OCI-LY1 (cell line): ENCODE results near the gene HECTD2.

Experiments
- H2AFZ ChIP-seq: fragments of 200-600 bp; sonication (generic), shearing (Covaris generic); 2 replicates; pipeline ENCODE4 v1.6.0; 2014; ENCODE audit warnings: antibody characterized with exemption, mild to moderate bottlenecking, low read length
- H3F3A ChIP-seq: fragments of 200-600 bp; sonication (generic), shearing (Covaris generic); 2 replicates; pipeline ENCODE4 v1.6.0; 2014; ENCODE audit warnings: mild to moderate bottlenecking, antibody characterized with exemption, low read length, moderate library complexity; ENCODE audit not compliant: insufficient read depth
- H3K27ac ChIP-seq: fragments of 200-600 bp; sonication (generic); 2 replicates; pipeline ENCODE4 v1.5.1; 2014; ENCODE audit warnings: low read length, mixed run types, mild to moderate bottlenecking, low read depth; ENCODE audit not compliant: poor library complexity, severe bottlenecking
- H3K27me3 ChIP-seq: fragments of 200-600 bp; sonication (generic); 2 replicates; pipeline ENCODE4 v1.6.0; 2014; ENCODE audit warnings: antibody characterized with exemption, mild to moderate bottlenecking, low read length, moderate library complexity; ENCODE audit not compliant: insufficient read depth
- H3K36me3 ChIP-seq: fragments of 200-600 bp; sonication (generic); 2 replicates; pipeline ENCODE4 v1.6.1; 2014; ENCODE audit warnings: mild to moderate bottlenecking, antibody characterized with exemption, low read length, moderate library complexity, mixed read lengths; ENCODE audit not compliant: insufficient read depth
- H3K4me1 ChIP-seq: fragments of 200-600 bp; sonication (generic); 2 replicates; pipeline ENCODE4 v1.5.1; 2014; ENCODE audit warnings: mild to moderate bottlenecking, low read length, moderate library complexity; ENCODE audit not compliant: insufficient read depth, severe bottlenecking
- H3K4me2 ChIP-seq: fragments of 200-600 bp; sonication (generic), shearing (Covaris generic); 2 replicates; pipeline ENCODE4 v1.6.1; 2014; ENCODE audit warnings: low read length
- H3K4me3 ChIP-seq: fragments of 200-600 bp; sonication (generic); 2 replicates; pipeline ENCODE4 v1.5.1; 2014; ENCODE audit warnings: low read length, low read depth, mild to moderate bottlenecking, mixed read lengths; ENCODE audit not compliant: poor library complexity, severe bottlenecking
- H3K79me2 ChIP-seq: fragments of 200-600 bp; shearing (Covaris generic); 2 replicates; pipeline ENCODE4 v1.6.1; 2016; ENCODE audit warnings: mixed run types, low read length, mixed read lengths; ENCODE audit not compliant: insufficient read depth
- H3K9ac ChIP-seq: fragments of 200-600 bp; sonication (generic), shearing (Covaris generic); 2 replicates; pipeline ENCODE4 v1.6.1; 2014; ENCODE audit warnings: mild to moderate bottlenecking, low read length, mixed read lengths
- H3K9me2 ChIP-seq: fragments of 200-600 bp; sonication (generic), shearing (Covaris generic); 2 replicates; pipeline ENCODE4 v1.6.1; 2014; ENCODE audit warnings: low read depth, mild to moderate bottlenecking, low read length, mixed read lengths
- H3K9me3 ChIP-seq: fragments of 200-600 bp; shearing (Covaris generic); 2 replicates; pipeline ENCODE4 v1.6.1; 2014; ENCODE audit warnings: low read length, mixed read lengths
- H4K20me1 ChIP-seq: fragments of 200-600 bp; sonication (generic), shearing (Covaris generic); 2 replicates; pipeline ENCODE4 v1.6.0; 2016; ENCODE audit warnings: mild to moderate bottlenecking, low read length; ENCODE audit not compliant: insufficient read depth
- EZH2 ChIP-seq: fragments of 200-600 bp; sonication (generic), shearing (Covaris generic); IDR thresholded peaks from 2 replicates; pipeline ENCODE4 v1.8.0; 2017; ENCODE audit warnings: borderline replicate concordance, mixed run types, mild to moderate bottlenecking, antibody characterized with exemption, low read length, moderate library complexity, mixed read lengths
- TF ChIP-seq, protein P1 (sequence below): fragments of 200-600 bp; sonication (generic), shearing (Covaris generic); IDR thresholded peaks from 2 replicates; pipeline ENCODE4 v1.5.1; 2017; ENCODE audit warnings: mild to moderate bottlenecking, antibody characterized with exemption, low read length, moderate library complexity, mixed read lengths

HECTD2 gene

DNA sequence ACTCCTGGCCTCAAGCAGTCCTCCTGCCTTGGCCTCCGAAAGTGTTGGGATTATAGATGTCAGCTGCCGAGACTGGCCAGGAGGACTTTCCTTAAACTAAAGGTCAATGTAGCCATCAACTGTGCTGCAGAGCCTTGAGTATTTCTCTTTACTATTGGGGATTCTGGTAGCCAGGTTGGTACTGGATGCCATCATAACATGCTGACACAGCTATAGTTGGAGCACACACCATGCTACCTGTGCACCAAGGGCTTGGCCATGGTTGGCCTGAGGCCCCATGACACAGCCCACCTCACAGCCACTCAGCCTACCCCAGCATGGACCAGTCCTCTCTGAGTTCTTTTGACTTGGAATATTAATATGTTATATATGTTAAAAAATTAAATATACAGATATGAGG lies 54.4 kb downstream of the HECTD2 start:
- H3K4me3 ChIP-seq = no peak overlapping the region
- no peak overlapping the region for H3K4me2 ChIP-seq
- H3K79me2 ChIP-seq = no peaks in the 10 kb centered on the region
- no peaks in the 10 kb centered on the region for H3K36me3 ChIP-seq
- TF ChIP-seq EZH2 = no peak
- TF ChIP-seq, protein P1, sequence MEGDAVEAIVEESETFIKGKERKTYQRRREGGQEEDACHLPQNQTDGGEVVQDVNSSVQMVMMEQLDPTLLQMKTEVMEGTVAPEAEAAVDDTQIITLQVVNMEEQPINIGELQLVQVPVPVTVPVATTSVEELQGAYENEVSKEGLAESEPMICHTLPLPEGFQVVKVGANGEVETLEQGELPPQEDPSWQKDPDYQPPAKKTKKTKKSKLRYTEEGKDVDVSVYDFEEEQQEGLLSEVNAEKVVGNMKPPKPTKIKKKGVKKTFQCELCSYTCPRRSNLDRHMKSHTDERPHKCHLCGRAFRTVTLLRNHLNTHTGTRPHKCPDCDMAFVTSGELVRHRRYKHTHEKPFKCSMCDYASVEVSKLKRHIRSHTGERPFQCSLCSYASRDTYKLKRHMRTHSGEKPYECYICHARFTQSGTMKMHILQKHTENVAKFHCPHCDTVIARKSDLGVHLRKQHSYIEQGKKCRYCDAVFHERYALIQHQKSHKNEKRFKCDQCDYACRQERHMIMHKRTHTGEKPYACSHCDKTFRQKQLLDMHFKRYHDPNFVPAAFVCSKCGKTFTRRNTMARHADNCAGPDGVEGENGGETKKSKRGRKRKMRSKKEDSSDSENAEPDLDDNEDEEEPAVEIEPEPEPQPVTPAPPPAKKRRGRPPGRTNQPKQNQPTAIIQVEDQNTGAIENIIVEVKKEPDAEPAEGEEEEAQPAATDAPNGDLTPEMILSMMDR = no peak
- no peak overlapping the region for H3K27ac ChIP-seq
- H3K4me1 ChIP-seq = no peaks in the 10 kb centered on the region
- no peak overlapping the region for H2AFZ ChIP-seq
- H3K27me3 ChIP-seq = no peaks in the 10 kb centered on the region
- no peaks in the 10 kb centered on the region for H3F3A ChIP-seq
- no peaks in the 10 kb centered on the region for H3K9me3 ChIP-seq
- H4K20me1 ChIP-seq = no peaks in the 10 kb centered on the region
- H3K9ac ChIP-seq = no peak overlapping the region
- H3K9me2 ChIP-seq = no peaks in the 10 kb centered on the region

DNA sequence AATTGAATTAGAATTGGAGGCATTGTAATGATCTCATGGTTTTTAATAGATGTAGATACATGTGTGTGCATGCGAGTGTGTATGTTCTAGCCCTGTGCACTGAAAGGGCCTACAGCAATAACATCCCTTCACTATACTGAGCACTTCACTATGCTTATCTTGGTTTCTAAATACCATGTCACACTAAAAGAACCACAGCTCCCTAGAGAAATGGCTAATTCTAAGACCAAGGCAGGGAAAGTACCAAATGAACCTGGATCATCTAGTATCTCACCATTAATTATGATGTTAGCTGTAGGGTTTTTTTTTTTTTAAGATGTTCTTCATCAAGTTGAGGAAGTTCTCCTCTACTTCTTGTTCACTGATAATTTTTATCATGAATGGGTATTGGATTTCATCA lies 55.1 kb downstream of the HECTD2 start:
- Histone ChIP-seq H3K4me3 (no peak overlapping the region), H3F3A (no peaks in the 10 kb centered on the region), H3K27me3 (no peaks in the 10 kb centered on the region), H3K27ac (no peak overlapping the region), H4K20me1 (no peaks in the 10 kb centered on the region), H3K36me3 (no peaks in the 10 kb centered on the region), H3K79me2 (no peaks in the 10 kb centered on the region), H3K9ac (no peak overlapping the region), H3K9me2 (no peaks in the 10 kb centered on the region), H3K4me2 (no peak overlapping the region), H3K4me1 (no peaks in the 10 kb centered on the region), H3K9me3 (no peaks in the 10 kb centered on the region), H2AFZ (no peak overlapping the region)
- TF ChIP-seq, protein P1 = no peak
- no peak for TF ChIP-seq EZH2

DNA sequence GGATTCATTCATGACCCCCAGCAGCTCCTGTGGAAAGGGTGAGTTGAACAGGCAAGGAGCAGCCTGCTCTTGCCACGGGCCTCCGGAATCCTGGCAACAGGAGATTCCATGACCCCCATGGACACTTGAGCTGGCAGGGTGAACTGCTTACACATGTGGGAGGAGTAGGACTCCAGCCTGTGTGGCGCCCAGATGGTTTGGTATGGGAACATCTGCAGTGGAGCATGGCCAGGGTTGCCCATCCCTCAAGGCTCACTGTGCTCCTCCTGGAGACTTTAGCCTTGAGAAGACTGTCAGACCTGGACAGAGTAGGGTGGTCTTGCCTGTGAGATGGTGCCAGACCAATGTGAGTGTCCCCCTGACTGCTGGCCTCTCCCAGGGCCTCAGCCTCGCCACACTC lies 57.0 kb downstream of the HECTD2 start:
- Histone ChIP-seq H3K9me2 (no peaks in the 10 kb centered on the region), H3K27ac (no peak overlapping the region), H3K4me2 (no peak overlapping the region), H4K20me1 (no peaks in the 10 kb centered on the region), H3K36me3 (no peaks in the 10 kb centered on the region), H3K27me3 (no peaks in the 10 kb centered on the region), H3K4me3 (no peak overlapping the region), H3K9ac (no peak overlapping the region), H3K9me3 (no peaks in the 10 kb centered on the region), H3F3A (no peaks in the 10 kb centered on the region), H3K4me1 (no peaks in the 10 kb centered on the region), H2AFZ (no peak overlapping the region), H3K79me2 (no peaks in the 10 kb centered on the region)
- TF ChIP-seq, protein P1 = no peak
- no peak for TF ChIP-seq EZH2
